Suppressor macrophage (primary cell): ENCODE data around the gene TELO2.
A peak's percentile ranks its signal among the peaks of the same experiment; 100 is the strongest.

Experiments used
- DNase-seq, 4 experiments: peaks; one replicate each; pipeline ENCODE4 v3.0.0-alpha.2; 2020 to 2022

Gene TELO2

DNA sequence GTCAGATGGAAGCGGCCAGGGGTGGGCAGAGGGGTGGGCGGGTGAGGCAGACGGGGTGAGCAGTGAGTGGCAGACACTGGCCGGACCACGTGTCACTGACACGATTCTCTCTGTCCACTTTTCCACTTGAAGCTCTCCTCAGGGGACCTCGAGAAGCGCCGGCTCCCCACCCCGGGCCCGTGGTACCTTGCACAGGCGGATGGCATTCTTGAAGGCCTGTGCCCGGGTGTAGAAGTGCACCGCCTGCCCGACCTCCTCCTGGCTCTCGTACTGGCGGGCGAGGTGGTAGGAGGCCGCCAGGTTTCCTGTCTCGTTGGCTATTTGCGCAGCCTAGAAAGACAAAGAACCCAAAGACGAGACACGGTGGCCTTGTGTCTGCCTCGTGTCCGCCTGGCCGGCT is 31.2 kb downstream of the TELO2 start:
- no peak for DNase-seq

DNA sequence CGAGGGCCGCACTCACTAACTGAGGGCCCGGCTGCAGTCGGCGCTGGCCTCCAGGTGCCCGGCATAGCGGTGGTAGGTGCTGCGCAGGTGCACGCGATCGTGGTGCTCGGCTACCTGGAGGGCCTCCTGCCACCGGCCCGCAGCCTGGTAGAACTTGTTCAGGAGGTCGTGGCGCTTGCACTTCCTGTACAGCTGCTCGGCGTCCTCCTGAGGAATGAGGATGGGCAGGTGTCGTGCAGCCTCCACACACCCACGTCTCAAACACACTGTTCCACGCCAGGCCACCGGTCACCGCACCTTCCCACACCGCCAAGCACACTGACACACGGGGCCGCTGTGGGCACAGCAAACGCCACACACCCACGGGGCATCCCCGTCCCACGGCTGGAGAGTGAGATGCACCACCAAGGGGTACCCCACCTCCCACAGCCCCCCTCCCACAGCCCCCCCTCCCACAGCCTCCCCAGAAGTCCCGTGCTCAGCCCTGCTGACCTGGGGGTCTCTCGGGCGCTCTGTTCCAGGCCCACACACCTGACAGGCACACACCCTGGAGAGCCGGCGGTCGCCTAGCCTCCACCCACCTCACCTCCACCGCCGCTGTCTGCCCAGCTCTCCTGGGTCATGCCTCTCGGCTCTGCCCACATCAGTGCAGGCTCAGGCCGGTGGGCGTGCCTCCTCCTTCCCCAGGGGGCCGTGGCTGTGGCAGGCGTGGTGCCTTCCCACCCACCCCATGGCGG is 32.9 kb downstream of the TELO2 start:
- no peak for DNase-seq

DNA sequence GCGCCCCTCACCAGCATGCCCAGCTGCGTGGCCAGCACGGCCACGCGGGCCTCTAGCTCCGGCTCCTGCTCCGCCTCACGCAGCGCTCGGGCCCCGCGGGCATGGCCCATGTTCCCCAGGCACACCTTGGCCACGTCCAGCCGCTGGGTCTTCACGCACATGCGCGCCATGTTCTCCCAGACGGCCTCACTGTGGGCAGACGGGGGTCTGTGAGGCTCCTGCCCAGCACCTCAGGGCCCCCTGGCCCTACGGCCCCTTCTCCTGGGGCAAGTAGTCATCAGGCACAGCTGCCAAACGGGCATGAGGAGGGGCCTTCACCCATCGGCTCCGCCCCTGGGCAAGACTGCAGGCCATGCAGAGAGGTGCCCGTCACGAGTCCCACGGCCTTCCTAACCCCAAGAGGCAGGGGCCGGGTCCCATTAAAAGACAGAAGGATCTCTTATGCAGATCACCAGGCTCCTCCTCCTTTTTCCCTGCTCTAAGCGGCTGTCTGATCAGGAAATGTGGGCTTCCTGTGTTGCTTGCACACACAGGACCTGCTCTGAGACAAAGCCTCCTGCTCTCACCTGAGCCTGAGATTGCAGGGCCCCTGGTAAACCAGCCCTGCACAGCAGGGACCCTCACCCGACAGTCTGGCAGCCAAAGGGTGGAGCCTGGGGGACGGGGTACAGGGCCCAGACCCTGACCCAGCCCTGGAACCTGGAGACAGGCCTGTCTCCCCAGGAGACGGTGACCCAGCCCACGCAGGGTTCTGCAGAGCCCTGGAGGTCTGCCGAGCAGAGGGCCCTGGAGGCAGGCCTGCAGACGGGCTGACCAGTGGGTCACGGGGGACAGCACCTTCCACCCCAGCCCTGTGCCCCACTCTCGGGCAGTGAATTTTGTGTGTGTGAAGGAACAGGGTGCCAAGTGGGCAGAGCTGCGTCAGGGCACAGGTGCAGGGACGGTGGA is 33.7 kb downstream of the TELO2 start:
- no peak for DNase-seq

DNA sequence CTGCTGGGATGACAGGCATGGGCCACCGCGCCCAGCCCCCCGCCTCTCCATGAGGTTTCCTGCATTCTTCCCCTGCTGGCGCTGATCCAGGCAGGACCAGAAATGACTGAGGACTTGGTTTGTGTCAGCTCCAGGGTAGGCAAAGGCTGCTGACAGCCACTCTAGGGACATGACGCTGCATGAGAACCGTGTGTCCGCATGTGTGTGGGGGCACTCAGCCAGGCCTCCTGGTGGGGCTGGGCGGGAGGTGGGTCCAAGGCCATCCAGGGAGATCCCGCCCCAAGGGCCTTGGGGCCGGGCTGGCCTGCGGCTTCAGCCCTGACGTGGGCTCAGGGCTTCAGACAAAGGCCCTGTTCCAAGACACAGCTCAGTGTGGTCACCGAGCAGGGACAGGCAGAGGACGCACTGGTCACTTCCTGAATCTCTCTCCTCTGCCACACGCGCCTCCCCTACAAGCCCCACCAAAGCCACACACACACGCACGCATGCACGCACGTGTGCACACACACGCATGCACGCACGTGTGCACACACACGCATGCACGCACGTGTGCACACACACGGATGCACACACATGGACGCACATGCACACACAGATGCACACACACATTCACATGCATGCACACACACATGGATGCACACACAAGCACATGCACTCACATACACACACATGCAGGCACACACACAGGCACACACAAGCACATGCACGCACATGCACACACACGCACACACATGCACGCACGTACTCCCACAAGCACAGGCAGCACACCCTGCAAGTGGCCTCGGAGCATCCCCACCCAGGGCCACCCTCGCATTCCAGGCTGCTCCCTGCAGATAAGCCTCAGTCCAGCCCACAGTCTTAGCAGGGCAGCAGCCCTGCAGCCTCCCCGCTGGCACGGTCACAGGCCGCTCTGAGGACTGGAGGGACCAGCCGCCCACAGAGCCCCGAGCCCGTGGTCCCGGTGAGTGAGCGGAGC is 35.0 kb downstream of the TELO2 start:
- DNase-seq: no peak

DNA sequence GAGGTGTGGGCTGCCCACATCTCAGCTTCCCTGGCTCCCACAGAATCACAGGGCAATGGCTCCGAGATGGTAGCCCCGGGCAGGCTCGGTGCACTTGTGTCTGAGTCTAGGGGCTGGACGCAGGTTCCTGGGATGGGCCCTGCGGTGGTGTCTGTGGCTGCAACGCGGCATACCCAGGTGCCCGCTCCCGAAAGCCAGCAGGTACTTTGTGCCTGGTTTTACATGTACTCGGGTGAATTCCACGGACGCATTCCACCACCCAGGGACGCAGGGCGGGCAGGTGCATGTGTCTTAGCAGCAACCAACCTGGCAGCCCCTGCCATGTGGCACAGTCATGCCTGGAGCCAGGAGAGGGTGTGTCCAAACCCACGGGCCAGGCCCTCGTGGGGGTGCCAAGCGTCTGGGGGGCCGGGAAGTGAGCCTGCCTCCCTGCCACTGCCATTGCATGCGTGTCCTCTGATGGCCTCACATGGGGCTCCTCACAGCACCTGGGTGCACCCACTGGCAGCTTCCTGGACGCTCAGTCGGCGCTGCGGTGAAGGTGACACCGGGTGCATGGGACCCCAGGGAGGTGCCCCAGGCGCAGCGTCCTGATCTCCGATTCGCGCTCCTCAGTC is 35.9 kb downstream of the TELO2 start:
- DNase-seq: no peak

DNA sequence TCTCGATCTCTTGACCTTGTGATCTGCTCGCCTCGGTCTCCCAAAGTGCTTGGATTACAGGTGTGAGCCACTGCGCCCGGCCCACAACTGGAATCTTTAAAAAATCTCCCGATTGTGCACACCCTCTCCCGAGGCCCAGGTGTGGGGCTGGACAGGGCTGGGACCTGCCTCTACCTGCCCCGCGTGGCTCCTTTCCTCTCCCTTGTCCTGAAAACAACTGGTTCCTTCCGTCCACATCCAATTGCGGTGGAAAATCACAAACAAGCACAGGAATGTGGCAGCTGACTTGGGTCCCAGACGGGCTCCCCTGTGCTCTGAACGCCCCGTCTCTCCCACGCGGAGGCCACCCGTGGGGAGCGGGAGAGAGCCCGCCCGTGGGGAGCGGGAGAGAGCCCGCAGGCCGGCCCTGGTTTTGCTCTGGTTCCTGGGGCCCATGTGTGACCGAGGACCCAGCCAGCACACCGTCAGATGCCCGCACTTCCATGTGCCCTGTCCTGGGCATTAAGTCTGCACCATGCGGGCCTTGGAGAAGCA is 37.3 kb downstream of the TELO2 start:
- no peak for DNase-seq

DNA sequence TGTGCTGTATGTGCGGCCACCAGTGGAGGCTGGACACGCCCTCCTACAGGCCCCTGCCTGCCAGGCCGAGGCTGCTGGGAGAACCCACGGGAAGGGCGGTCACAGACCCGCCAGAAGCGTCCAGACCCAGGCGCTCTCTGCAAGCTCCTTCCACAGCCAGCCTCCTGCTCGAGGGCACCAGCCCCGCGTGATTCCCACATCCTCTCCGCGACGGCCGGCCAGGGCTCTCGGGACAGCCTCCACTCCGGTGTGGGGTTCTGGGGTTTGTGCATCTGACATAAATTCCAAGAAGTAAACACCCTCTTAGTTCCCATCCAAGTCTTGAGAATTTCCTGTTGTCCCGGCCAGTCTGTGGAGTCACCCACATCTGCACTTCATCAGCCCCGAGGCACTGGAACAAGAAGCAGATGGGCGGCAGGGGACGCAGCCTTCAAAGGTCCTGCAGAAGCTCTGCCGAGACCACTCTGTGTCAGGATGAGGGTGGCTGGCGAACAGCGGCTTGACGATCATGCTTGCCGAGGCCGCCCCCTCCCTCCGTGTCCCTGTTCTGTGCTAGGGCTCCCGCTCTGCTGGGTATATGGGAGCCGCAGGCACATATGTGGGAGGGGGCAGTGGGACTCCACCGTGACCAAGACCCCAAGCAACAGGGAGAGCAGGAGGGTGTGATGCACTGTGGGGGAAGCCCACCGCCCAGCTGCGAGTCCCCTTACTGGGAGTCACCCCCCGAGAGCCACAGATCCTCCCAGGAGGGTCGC is 37.9 kb downstream of the TELO2 start:
- no peak for DNase-seq

DNA sequence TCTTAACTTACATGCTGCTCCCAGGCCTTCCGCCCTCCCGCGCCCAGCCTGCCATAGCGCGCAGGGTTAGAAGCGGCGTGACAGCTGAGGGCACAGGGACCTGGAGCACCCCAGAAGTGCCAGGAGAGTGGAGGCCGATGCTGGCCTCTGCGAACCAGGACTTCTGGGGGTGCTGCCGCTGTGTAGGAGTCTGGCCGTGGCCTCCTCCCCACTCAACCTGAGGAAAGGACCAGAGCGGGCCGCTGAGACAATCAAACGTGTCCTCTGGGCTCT is 38.4 kb downstream of the TELO2 start:
- no peak for DNase-seq

DNA sequence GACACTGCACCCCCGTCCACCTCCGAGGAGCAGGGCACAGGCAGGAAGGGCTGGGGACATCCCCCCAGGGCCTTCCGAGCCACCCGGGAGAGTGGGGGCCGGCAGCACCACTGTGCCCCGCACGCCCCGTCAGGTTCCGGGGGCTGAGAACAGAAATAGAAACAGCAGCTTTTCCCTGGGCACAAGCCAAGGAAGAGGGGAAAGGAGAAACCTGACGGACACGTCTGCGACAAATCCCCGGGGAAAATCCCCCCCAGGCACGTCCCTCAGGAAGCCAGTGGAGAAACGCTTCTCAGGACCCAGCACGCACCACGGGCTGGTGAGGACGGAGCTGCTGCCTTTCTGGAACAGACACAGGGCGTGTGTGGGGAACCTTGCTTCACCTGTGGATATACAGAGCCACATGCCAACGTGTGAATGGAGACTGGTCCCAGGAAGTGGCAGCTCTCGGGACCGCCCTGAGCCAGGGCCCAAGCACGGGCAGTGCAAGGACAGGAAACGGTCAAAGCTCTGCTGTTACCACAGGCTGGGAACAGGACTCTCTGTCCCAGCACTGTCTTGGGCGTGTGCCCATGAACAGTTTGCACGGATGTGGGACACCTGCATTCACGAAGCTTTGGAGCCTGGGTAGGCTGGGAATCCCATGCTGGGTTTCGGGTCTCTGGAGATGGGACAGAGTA is 39.1 kb downstream of the TELO2 start:
- DNase-seq: no peak

DNA sequence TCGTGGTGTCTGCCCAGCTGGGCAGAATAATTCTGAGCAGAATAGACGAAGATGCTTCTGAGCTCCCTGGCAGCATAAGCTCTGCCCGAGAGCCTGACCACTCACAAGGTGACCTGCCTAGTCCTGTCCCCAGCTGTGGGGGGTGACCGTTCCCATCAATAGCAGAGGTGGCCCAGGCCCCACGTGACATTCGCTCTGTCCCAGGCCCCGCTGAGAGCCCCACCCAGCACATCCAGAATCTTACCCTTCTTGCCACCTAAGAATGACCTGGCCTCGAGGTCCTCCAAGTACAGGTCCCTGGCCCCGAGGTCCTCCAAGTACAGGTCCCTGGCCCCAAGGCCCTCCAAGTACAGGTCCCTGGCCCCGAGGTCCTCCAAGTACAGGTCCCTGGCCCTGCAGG is 39.6 kb downstream of the TELO2 start:
- no peak for DNase-seq

DNA sequence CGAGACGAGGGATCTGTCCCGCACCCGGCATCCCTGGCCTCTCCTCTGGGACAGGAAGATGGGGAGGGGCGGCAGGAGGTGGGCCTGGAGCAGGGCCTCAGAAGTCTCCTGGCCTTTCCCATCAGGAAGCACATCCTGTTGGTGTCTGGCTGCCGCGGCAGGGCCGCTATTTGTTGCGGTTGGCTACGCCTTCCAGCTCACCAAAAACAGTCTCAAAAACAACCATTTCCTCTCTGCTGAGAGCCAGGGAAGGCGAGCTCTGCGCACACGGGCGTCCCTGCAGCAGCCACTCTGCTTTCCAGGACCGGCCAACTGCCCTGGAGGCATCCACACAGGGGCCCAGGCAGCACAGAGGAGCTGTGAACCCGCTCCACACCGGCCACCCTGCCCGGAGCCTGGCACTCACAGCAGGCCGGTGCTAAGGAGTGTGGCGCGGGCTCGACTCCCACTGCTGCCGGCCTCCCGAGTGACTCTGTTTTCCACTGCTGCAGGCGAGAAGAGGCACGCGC is 40.3 kb downstream of the TELO2 start, which contains the start of gene TMEM204:
TSS of gene TMEM204 (plus strand) at position 224 of the 509 bp plus-strand sequence. CDS start 610 bp downstream, outside the sequence.
- DNase-seq: peak in 2 of 4 experiments; percentile 14 to 18

DNA sequence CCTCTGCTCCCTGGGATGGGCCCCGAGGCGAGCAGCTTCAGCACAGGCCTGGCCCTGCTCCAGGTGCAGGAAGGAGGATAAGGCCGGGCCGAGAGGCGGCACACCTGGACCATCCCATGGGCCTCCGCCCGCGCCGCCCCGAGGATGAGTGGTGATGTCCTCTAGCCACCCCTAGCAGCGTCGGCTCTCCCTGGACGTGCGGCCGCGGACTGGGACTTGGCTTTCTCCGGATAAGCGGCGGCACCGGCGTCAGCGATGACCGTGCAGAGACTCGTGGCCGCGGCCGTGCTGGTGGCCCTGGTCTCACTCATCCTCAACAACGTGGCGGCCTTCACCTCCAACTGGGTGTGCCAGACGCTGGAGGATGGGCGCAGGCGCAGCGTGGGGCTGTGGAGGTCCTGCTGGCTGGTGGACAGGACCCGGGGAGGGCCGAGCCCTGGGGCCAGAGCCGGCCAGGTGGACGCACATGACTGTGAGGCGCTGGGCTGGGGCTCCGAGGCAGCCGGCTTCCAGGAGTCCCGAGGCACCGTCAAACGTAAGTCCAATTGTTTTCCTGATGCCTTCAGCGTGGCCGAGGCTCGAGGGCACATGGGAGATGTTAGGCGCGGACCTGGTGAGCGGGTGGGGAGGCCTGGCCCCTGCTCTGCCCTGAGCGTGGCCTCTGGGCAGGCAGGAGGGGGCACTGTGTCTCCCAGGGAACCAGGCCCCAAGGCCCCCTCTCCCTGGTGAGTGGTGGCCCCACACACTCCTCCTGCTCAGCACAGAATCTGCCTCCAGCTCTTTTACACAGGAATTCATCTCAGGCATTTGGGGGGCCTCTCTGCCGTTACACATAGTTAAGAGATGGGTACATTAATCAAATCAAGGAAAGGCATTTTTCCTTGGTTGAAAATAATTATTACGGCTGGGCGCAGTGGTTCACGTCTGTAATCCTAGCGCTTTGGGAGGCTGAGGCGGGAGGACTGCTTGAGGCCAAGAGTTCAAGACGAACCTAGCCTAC is 41.2 kb downstream of the TELO2 start:
- DNase-seq: no peak

DNA sequence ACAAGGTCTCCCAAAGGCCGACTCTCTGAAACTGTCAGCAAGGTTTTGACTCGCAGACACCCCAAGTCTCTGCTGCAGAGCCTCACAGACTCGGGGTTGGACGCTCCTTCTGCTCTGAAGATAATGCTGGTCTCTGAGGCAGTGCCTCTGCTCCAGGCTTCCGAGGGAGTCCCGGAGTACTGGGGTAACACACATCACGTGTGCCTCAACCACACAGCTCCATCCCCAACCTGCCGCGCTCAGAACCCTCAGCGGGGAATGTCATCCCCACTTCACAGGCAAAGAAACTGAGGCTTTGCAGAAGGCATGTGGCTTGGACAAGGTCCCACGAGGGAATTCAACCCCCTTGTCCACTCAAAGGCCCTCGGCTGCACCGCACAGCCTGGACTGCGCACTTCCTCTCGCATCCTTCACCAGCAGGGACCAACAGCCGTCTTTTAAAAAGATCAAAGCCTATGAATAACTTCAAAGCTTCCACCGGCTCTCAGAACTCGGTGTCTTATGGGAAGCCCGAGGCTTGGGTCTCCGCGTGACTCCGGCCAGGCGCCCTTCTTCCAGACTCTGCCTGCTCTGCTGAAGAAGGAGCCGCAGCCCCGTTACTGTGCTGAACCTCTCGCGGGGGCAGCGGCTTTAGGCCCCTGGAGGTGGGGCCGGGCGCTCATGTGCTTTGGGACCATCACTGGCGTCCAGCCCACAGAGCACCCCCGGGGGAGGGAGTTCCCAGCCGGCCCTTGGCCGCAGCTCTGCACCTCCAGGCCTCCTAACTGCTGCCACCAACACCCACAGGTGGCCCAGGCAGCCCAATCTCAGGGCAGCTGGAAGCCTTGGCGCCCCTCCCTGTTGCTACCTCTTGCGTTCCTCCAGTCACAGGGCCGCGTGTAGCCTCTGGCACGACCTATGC is 42.5 kb downstream of the TELO2 start:
- no peak for DNase-seq

DNA sequence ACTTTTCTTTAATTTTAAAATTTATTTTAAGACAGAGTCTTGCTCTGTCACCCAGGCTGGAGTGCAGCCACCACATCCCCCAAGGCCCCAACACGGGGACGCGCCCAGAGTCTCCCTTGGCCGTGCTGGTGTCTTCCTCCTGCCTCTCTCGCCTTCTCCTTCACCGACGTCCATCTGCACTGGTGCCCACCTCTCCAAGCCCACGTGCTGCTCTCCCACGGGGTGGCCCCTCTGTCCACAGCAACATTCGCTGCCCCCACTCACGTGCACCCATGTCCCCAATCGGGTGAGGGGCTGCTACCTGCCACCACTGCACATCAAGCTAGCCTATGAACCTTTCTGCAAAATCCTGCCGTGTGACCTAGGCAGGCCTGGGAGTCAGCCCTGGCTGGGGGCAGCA is 43.4 kb downstream of the TELO2 start:
- no peak for DNase-seq

DNA sequence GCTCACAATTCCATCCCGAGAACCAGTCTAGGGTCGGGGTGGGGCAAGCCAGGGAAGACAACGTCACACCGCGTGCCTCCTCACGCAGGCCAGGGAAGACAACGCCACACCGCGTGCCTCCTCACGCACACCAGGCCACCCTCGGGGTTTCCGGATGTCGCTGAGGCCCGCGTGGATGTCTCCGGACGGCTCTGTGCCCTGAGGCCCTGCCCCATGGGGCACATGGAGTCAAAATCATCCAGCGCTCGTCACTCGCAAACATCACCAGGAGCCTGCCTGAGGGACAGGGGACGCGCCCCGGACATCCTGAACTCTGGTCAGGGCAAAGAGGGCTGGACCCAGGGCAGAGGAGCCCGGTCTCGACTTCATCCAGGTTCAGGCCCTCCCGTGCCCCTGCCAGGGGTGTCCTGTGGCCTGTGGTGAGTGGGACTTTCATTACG is 44.0 kb downstream of the TELO2 start:
- DNase-seq: no peak

DNA sequence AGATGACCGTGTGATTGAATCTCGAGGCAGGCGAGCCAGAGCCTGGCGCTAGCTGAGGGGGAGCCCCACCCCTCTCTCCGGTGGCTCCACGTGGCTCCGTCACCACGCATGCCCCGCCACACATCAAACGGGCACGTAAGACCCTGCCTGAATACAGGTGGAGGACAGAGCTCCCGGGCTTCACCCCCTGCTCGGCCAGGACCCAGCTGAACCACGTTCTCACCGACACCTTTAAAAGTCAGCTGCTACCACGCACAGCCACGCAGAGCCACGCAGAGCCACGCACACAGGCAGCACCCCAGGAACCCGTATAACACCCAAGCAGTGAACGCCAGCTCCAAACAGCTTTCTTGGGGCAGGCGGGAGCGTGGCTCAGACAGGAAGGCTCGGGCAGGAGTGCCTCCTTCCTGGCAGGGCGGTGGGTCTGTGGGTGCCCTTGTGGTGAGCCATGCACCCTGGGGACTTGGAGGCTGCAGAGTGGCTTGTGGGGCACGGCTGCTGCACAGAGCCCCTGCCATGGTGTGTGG is 44.7 kb downstream of the TELO2 start:
- DNase-seq: no peak

DNA sequence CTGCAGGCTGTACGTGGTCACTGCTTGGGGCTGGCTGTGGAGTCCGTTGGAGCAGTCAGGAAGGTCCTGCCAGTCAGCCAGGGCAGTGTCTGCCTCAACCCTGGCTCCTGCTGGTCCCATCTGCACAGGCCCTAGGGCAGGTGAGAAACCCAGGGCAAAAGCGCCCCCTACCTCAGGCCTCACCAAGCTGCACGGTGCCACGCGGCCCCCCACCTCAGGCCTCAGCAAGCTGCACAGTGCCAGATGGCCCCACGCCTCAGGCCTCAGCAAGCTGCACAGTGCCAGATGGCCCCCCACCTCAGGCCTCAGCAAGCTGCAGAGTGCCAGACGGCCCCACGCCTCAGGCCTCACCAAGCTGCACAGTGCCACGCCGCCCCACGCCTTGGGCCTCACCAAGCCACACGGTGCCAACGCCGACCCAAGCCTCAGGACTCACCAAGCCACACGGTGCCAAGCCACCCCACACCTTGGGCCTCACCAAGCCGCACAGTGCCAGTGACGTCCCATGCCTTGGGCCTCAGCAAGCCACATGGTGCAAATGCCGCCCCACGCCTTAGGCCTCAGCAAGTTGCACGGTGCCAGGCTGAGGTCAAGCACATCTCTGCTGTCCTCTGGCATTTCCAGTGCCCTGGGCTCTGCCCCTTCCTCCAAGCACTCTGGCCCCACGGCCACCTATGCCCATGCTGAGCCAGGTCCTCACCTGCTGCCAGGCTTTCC is 45.8 kb downstream of the TELO2 start:
- peak in 1 of 4 experiments; percentile 25 for DNase-seq
